ENCODE measurements around the gene CLDN9.

GRCh38 chr16:2968368-2968737 is 44.4 kb upstream of the CLDN9 start:
- TF ChIP-seq EP300 (IDR thresholded peaks at IDR 0.05) (no peak), POLR2A (IDR thresholded peaks at IDR 0.05) (no peak)
- TF ChIP-seq, protein P1, sequence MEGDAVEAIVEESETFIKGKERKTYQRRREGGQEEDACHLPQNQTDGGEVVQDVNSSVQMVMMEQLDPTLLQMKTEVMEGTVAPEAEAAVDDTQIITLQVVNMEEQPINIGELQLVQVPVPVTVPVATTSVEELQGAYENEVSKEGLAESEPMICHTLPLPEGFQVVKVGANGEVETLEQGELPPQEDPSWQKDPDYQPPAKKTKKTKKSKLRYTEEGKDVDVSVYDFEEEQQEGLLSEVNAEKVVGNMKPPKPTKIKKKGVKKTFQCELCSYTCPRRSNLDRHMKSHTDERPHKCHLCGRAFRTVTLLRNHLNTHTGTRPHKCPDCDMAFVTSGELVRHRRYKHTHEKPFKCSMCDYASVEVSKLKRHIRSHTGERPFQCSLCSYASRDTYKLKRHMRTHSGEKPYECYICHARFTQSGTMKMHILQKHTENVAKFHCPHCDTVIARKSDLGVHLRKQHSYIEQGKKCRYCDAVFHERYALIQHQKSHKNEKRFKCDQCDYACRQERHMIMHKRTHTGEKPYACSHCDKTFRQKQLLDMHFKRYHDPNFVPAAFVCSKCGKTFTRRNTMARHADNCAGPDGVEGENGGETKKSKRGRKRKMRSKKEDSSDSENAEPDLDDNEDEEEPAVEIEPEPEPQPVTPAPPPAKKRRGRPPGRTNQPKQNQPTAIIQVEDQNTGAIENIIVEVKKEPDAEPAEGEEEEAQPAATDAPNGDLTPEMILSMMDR (IDR thresholded peaks at IDR 0.05), result no peak

All from gastroesophageal sphincter (tissue), 3 donors.